ENCODE data around the gene CDH20.

Gene CDH20

GRCh38 chr18:61556316-61556715 lies 223.1 kb downstream of the CDH20 start:
- Histone ChIP-seq H3K27ac (ENCODE audit: insufficient read depth, low read depth, low read length, poor library complexity, severe bottlenecking) (no peak overlapping the region), H3K9me3 (ENCODE audit: control insufficient read depth, low read length) (no peaks in the 10 kb centered on the region), H3K4me3 (ENCODE audit: insufficient read depth, low read depth, low read length) (no peak overlapping the region), H3K27me3 (ENCODE audit: control insufficient read depth, insufficient read depth, low read length, poor library complexity, severe bottlenecking) (no peaks in the 10 kb centered on the region), H3K36me3 (ENCODE audit: control insufficient read depth, insufficient read depth, low read length) (no peaks in the 10 kb centered on the region), H3K4me1 (ENCODE audit: control insufficient read depth, insufficient read depth, low read length) (no peaks in the 10 kb centered on the region)
- 88 to 100% methylated on average over 2 to 3 of the region's 3 CpGs for WGBS, 2 experiments

GRCh38 chr18:61556862-61557261 lies 223.6 kb downstream of the CDH20 start:
- no peaks in the 10 kb centered on the region for H3K27me3 ChIP-seq (ENCODE audit: control insufficient read depth, insufficient read depth, low read length, poor library complexity, severe bottlenecking)
- H3K4me1 ChIP-seq (ENCODE audit: control insufficient read depth, insufficient read depth, low read length) = no peaks in the 10 kb centered on the region
- no peaks in the 10 kb centered on the region for H3K36me3 ChIP-seq (ENCODE audit: control insufficient read depth, insufficient read depth, low read length)
- H3K4me3 ChIP-seq (ENCODE audit: insufficient read depth, low read depth, low read length) = no peak overlapping the region
- no peak overlapping the region for H3K27ac ChIP-seq (ENCODE audit: insufficient read depth, low read depth, low read length, poor library complexity, severe bottlenecking)
- no peaks in the 10 kb centered on the region for H3K9me3 ChIP-seq (ENCODE audit: control insufficient read depth, low read length)
- WGBS, 2 experiments = 78% methylated on average over 1 of the region's 2 CpGs; no CpG with 5 or more reads in 1 of the 2 experiments

- WGBS, 2 experiments = 88 to 92% methylated on average over 9 of the region's 9 CpGs
- H3K4me1 ChIP-seq (ENCODE audit: control insufficient read depth, insufficient read depth, low read length) = no peaks in the 10 kb centered on the region
- H3K36me3 ChIP-seq (ENCODE audit: control insufficient read depth, insufficient read depth, low read length) = no peaks in the 10 kb centered on the region
- no peak overlapping the region for H3K4me3 ChIP-seq (ENCODE audit: insufficient read depth, low read depth, low read length)
- no peaks in the 10 kb centered on the region for H3K27me3 ChIP-seq (ENCODE audit: control insufficient read depth, insufficient read depth, low read length, poor library complexity, severe bottlenecking)
- no peak overlapping the region for H3K27ac ChIP-seq (ENCODE audit: insufficient read depth, low read depth, low read length, poor library complexity, severe bottlenecking)
- H3K9me3 ChIP-seq (ENCODE audit: control insufficient read depth, low read length) = no peaks in the 10 kb centered on the region
These were observed 236.1 kb downstream of the CDH20 start for GRCh38 chr18:61569176-61569892.

- Histone ChIP-seq H3K9me3 (ENCODE audit: control insufficient read depth, low read length) (no peaks in the 10 kb centered on the region), H3K36me3 (ENCODE audit: control insufficient read depth, insufficient read depth, low read length) (no peaks in the 10 kb centered on the region)
These were observed 236.8 kb downstream of the CDH20 start for GRCh38 chr18:61570070-61570469.

GRCh38 chr18:61572084-61572655 lies 238.9 kb downstream of the CDH20 start:
- Histone ChIP-seq H3K4me3 (ENCODE audit: insufficient read depth, low read depth, low read length) (no peak overlapping the region), H3K4me1 (ENCODE audit: control insufficient read depth, insufficient read depth, low read length) (no peaks in the 10 kb centered on the region), H3K27me3 (ENCODE audit: control insufficient read depth, insufficient read depth, low read length, poor library complexity, severe bottlenecking) (no peaks in the 10 kb centered on the region), H3K27ac (ENCODE audit: insufficient read depth, low read depth, low read length, poor library complexity, severe bottlenecking) (no peak overlapping the region), H3K36me3 (ENCODE audit: control insufficient read depth, insufficient read depth, low read length) (no peaks in the 10 kb centered on the region), H3K9me3 (ENCODE audit: control insufficient read depth, low read length) (no peaks in the 10 kb centered on the region)
- WGBS, 2 experiments = 97 to 98% methylated on average over 4 of the region's 4 CpGs

More at GRCh38 chr18:61570070-61570469, 236.8 kb downstream of the CDH20 start:
- Histone ChIP-seq H3K27me3 (ENCODE audit: control insufficient read depth, insufficient read depth, low read length, poor library complexity, severe bottlenecking) (no peaks in the 10 kb centered on the region), H3K27ac (ENCODE audit: insufficient read depth, low read depth, low read length, poor library complexity, severe bottlenecking) (no peak overlapping the region), H3K4me1 (ENCODE audit: control insufficient read depth, insufficient read depth, low read length) (no peaks in the 10 kb centered on the region), H3K4me3 (ENCODE audit: insufficient read depth, low read depth, low read length) (no peak overlapping the region)
- 68 to 82% methylated on average over 3 of the region's 3 CpGs for whole genome bisulfite sequencing, 2 experiments

GRCh38 chr18:61572871-61573270 lies 239.6 kb downstream of the CDH20 start:
- no peaks in the 10 kb centered on the region for H3K27me3 ChIP-seq (ENCODE audit: control insufficient read depth, insufficient read depth, low read length, poor library complexity, severe bottlenecking)
- no peaks in the 10 kb centered on the region for H3K9me3 ChIP-seq (ENCODE audit: control insufficient read depth, low read length)
- H3K4me3 ChIP-seq (ENCODE audit: insufficient read depth, low read depth, low read length) = no peak overlapping the region
- H3K36me3 ChIP-seq (ENCODE audit: control insufficient read depth, insufficient read depth, low read length) = no peaks in the 10 kb centered on the region
- H3K27ac ChIP-seq (ENCODE audit: insufficient read depth, low read depth, low read length, poor library complexity, severe bottlenecking) = no peak overlapping the region
- WGBS, 2 experiments = 92 to 100% methylated on average over 1 of the region's 1 CpG
- no peaks in the 10 kb centered on the region for H3K4me1 ChIP-seq (ENCODE audit: control insufficient read depth, insufficient read depth, low read length)

- Histone ChIP-seq H3K4me3 (ENCODE audit: insufficient read depth, low read depth, low read length) (no peak overlapping the region), H3K27ac (ENCODE audit: insufficient read depth, low read depth, low read length, poor library complexity, severe bottlenecking) (no peak overlapping the region), H3K36me3 (ENCODE audit: control insufficient read depth, insufficient read depth, low read length) (no peaks in the 10 kb centered on the region), H3K27me3 (ENCODE audit: control insufficient read depth, insufficient read depth, low read length, poor library complexity, severe bottlenecking) (no peaks in the 10 kb centered on the region), H3K4me1 (ENCODE audit: control insufficient read depth, insufficient read depth, low read length) (no peaks in the 10 kb centered on the region), H3K9me3 (ENCODE audit: control insufficient read depth, low read length) (no peaks in the 10 kb centered on the region)
These were observed 241.4 kb downstream of the CDH20 start for GRCh38 chr18:61574665-61575064.

- no peak overlapping the region for H3K27ac ChIP-seq (ENCODE audit: insufficient read depth, low read depth, low read length, poor library complexity, severe bottlenecking)
- H3K9me3 ChIP-seq (ENCODE audit: control insufficient read depth, low read length) = no peaks in the 10 kb centered on the region
- no peaks in the 10 kb centered on the region for H3K27me3 ChIP-seq (ENCODE audit: control insufficient read depth, insufficient read depth, low read length, poor library complexity, severe bottlenecking)
- H3K36me3 ChIP-seq (ENCODE audit: control insufficient read depth, insufficient read depth, low read length) = no peaks in the 10 kb centered on the region
- no peaks in the 10 kb centered on the region for H3K4me1 ChIP-seq (ENCODE audit: control insufficient read depth, insufficient read depth, low read length)
- H3K4me3 ChIP-seq (ENCODE audit: insufficient read depth, low read depth, low read length) = no peak overlapping the region
- 68 to 72% methylated on average over 3 of the region's 3 CpGs for WGBS, 2 experiments
These were observed 242.2 kb downstream of the CDH20 start for GRCh38 chr18:61575419-61575818.

GRCh38 chr18:61578846-61579245 lies 245.6 kb downstream of the CDH20 start:
- Histone ChIP-seq H3K27ac (ENCODE audit: insufficient read depth, low read depth, low read length, poor library complexity, severe bottlenecking) (no peak overlapping the region), H3K27me3 (ENCODE audit: control insufficient read depth, insufficient read depth, low read length, poor library complexity, severe bottlenecking) (peaks cover 12% of the 10 kb centered on the region), H3K4me1 (ENCODE audit: control insufficient read depth, insufficient read depth, low read length) (peaks cover 3% of the 10 kb centered on the region), H3K4me3 (ENCODE audit: insufficient read depth, low read depth, low read length) (no peak overlapping the region), H3K9me3 (ENCODE audit: control insufficient read depth, low read length) (no peaks in the 10 kb centered on the region), H3K36me3 (ENCODE audit: control insufficient read depth, insufficient read depth, low read length) (no peaks in the 10 kb centered on the region)
- WGBS, 2 experiments = 90 to 100% methylated on average over 2 of the region's 2 CpGs

- Histone ChIP-seq H3K9me3 (ENCODE audit: control insufficient read depth, low read length) (no peaks in the 10 kb centered on the region), H3K4me1 (ENCODE audit: control insufficient read depth, insufficient read depth, low read length) (peaks cover 3% of the 10 kb centered on the region), H3K4me3 (ENCODE audit: insufficient read depth, low read depth, low read length) (no peak overlapping the region), H3K36me3 (ENCODE audit: control insufficient read depth, insufficient read depth, low read length) (no peaks in the 10 kb centered on the region), H3K27ac (ENCODE audit: insufficient read depth, low read depth, low read length, poor library complexity, severe bottlenecking) (no peak overlapping the region), H3K27me3 (ENCODE audit: control insufficient read depth, insufficient read depth, low read length, poor library complexity, severe bottlenecking) (peaks cover 12% of the 10 kb centered on the region)
- 84 to 91% methylated on average over 2 of the region's 2 CpGs for WGBS, 2 experiments
These were observed 246.4 kb downstream of the CDH20 start for GRCh38 chr18:61579581-61579980.

Data from ectodermal cell (in vitro differentiated cells).